ENCODE results near the gene ERBB4. TPM values are rescaled to one million over a fixed set of nuclear protein-coding genes. Genes with fewer than 3 reads are reported as not detected.

The ERBB4 gene
- total RNA-seq, 1 donor from 2014 or later = 9.2 TPM

DNA sequence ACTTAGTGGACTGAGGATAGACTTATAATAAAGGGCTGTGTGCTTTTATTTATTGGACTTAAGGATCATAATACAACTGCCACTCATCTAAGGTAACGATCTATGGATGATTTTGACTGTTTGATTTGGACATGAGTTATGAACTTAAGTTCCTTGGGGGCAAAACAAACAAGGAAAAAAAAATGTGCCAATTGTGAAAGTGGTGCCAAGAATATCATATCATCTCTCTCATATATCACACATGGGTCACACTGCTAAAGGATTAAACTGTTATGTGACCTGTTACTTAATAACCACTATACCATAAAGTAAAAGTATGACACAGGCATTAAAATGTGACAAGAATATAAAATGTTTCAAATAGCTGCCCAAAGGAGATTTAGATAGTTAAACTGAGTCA, 886.3 kb downstream of the ERBB4 start:
- Mint-ChIP-seq H3K36me3 (no peaks in the 10 kb centered on the region), H3K4me3 (no peak overlapping the region), H3K4me1 (no peaks in the 10 kb centered on the region), H3K27me3 (ENCODE audit: low read depth) (no peaks in the 10 kb centered on the region), H3K27ac (no peak overlapping the region), H3K9me3 (no peaks in the 10 kb centered on the region)
- no peak for DNase-seq (ENCODE audit: low spot score in 2 of 2, unreplicated experiment in 2 of 2)
- TF ChIP-seq, protein P1, sequence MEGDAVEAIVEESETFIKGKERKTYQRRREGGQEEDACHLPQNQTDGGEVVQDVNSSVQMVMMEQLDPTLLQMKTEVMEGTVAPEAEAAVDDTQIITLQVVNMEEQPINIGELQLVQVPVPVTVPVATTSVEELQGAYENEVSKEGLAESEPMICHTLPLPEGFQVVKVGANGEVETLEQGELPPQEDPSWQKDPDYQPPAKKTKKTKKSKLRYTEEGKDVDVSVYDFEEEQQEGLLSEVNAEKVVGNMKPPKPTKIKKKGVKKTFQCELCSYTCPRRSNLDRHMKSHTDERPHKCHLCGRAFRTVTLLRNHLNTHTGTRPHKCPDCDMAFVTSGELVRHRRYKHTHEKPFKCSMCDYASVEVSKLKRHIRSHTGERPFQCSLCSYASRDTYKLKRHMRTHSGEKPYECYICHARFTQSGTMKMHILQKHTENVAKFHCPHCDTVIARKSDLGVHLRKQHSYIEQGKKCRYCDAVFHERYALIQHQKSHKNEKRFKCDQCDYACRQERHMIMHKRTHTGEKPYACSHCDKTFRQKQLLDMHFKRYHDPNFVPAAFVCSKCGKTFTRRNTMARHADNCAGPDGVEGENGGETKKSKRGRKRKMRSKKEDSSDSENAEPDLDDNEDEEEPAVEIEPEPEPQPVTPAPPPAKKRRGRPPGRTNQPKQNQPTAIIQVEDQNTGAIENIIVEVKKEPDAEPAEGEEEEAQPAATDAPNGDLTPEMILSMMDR (IDR thresholded peaks at IDR 0.05; ENCODE audit: unreplicated experiment) = no peak

DNA sequence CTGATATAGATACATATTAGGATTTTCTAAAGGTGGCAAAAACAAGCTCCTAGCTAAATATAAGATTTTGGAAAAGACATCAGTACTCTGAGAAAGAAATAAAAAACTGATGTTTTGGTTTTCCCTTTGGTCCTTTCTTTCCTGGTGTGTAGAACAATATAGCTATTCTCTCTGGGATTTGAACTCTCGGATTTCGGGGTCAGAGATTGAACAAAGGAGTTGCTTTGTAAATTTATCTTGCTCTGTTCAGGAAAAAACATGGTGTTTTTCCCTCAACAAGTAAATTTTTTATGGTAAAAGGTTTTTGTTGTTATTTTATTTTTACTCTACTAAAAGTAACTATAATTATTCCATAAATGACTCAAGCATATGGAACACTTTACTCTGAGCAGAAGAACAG, 889.3 kb downstream of the ERBB4 start:
- DNase-seq (ENCODE audit: low spot score in 2 of 2, unreplicated experiment in 2 of 2) = no peak

DNA sequence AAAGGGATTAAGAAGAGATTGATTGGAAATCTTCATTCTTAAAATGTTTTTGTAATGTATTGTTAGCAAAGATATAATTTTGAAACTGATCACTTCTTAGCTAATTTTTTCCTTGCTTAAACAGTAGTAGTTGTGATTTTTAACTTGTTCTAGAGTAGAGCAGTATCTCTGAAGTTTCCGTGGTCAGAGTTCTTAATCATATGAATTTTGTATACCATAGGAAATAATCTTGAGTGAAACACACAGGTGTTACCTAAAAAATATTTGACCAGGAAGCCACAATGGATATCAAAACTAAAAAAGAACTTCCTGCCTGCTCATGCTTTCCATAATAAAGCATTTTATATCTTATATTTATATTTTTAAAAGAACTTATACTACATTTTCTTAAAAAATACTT, 907.1 kb downstream of the ERBB4 start:
- Mint-ChIP-seq H3K36me3 (peaks cover 1% of the 10 kb centered on the region), H3K4me1 (no peaks in the 10 kb centered on the region), H3K27me3 (ENCODE audit: low read depth) (no peaks in the 10 kb centered on the region), H3K4me3 (no peak overlapping the region), H3K27ac (no peak overlapping the region), H3K9me3 (peaks cover 7% of the 10 kb centered on the region)
- DNase-seq (ENCODE audit: low spot score in 2 of 2, unreplicated experiment in 2 of 2) = no peak
- TF ChIP-seq, protein P1 (IDR thresholded peaks at IDR 0.05; ENCODE audit: unreplicated experiment) = no peak

More for the DNA sequence above, 889.3 kb downstream of the ERBB4 start:
- no peaks in the 10 kb centered on the region for H3K27me3 Mint-ChIP-seq (ENCODE audit: low read depth)
- no peaks in the 10 kb centered on the region for H3K9me3 Mint-ChIP-seq
- H3K27ac Mint-ChIP-seq = no peak overlapping the region
- no peak overlapping the region for H3K4me3 Mint-ChIP-seq
- H3K4me1 Mint-ChIP-seq = no peaks in the 10 kb centered on the region
- H3K36me3 Mint-ChIP-seq = no peaks in the 10 kb centered on the region
- TF ChIP-seq, protein P1 (IDR thresholded peaks at IDR 0.05; ENCODE audit: unreplicated experiment) = no peak

DNA sequence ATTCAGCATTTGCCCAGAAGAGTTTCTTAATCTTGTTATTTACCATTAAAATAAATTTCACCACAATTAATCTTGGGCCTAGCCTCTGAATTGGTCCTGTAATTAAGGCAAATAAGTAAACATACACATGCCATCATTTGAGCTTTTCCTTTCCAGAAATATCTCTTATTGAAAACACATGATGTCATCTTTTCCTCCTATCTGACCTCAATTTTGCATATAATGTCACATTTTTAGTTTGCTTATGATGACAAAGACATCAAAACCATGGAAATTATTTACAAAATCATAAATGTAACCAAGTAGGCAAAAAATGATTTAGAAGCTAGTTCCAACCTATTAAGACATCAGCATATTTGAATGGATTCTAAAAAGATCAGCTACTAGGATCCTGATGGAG, 915.5 kb downstream of the ERBB4 start:
- no peaks in the 10 kb centered on the region for H3K9me3 Mint-ChIP-seq
- H3K4me1 Mint-ChIP-seq = no peaks in the 10 kb centered on the region
- no peak overlapping the region for H3K4me3 Mint-ChIP-seq
- H3K27me3 Mint-ChIP-seq (ENCODE audit: low read depth) = no peaks in the 10 kb centered on the region
- H3K27ac Mint-ChIP-seq = no peak overlapping the region
- no peak for DNase-seq (ENCODE audit: low spot score in 2 of 2, unreplicated experiment in 2 of 2)
- peaks cover 1% of the 10 kb centered on the region for H3K36me3 Mint-ChIP-seq
- TF ChIP-seq, protein P1 (IDR thresholded peaks at IDR 0.05; ENCODE audit: unreplicated experiment) = no peak

DNA sequence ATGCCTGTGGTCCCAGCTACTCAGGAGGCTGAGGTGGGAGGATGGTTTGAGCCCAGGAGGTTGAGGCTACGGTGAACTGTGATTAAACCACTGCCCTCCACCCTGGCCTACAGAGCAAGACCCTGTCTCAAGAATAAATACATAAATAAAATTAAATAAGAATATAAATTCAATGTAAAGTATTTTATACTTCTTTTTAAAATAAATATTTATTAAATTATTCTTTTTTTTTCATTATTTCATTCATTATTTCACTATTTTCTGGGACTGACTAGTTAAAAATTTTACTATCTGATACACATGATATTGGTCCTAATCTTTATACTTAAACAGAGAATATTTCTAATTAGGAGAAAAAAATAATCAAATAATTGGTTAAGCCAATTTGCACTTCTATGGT, 917.6 kb downstream of the ERBB4 start:
- TF ChIP-seq, protein P1 (IDR thresholded peaks at IDR 0.05; ENCODE audit: unreplicated experiment) = no peak
- H3K4me1 Mint-ChIP-seq = peaks cover 3% of the 10 kb centered on the region

DNA sequence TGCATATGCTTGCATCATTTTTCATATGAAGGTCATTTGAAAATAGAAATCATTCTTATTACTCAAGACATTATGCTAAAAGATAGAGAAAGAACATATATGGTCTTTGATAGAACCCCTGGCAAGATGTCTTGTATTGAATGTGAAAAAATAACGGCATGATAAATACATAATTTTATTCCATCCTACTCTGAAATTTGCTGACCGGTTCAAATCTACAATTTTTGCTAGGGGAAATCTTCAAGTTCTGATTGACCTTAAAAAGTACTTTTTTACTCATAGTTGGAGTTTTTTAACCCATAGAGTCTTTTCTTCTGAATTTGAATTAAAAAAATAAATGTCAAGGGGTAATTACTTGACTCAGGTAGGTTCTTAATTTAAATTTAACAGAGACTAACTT, 920.8 kb downstream of the ERBB4 start:
- Mint-ChIP-seq H3K4me1 (peaks cover 6% of the 10 kb centered on the region), H3K9me3 (peaks cover 10% of the 10 kb centered on the region), H3K27ac (no peak overlapping the region), H3K27me3 (ENCODE audit: low read depth) (no peaks in the 10 kb centered on the region), H3K36me3 (peaks cover 4% of the 10 kb centered on the region), H3K4me3 (no peak overlapping the region)
- no peak for DNase-seq (ENCODE audit: low spot score in 2 of 2, unreplicated experiment in 2 of 2)
- TF ChIP-seq, protein P1 (IDR thresholded peaks at IDR 0.05; ENCODE audit: unreplicated experiment) = no peak

More for the DNA sequence above, 917.6 kb downstream of the ERBB4 start:
- Mint-ChIP-seq H3K27ac (no peak overlapping the region), H3K27me3 (ENCODE audit: low read depth) (no peaks in the 10 kb centered on the region), H3K4me3 (no peak overlapping the region), H3K9me3 (no peaks in the 10 kb centered on the region), H3K36me3 (no peaks in the 10 kb centered on the region)
- DNase-seq (ENCODE audit: low spot score in 2 of 2, unreplicated experiment in 2 of 2) = no peak
